Ishikawa (cell line): ENCODE measurements around the gene GNRH2.

Experiments
- CEBPB ChIP-seq: IDR thresholded peaks from 2 replicates; pipeline ENCODE4 v1.6.1; 2012
- RAD21 ChIP-seq: IDR thresholded peaks from 2 replicates; pipeline ENCODE4 v1.6.1; 2012; ENCODE audit warnings: low read depth
- TAF1 ChIP-seq: IDR thresholded peaks from 2 replicates; pipeline ENCODE4 v1.6.1; 2012; ENCODE audit warnings: low read depth, mild to moderate bottlenecking
- TEAD4 ChIP-seq: IDR thresholded peaks from 2 replicates; pipeline ENCODE4 v1.6.1; 2012
- YY1 ChIP-seq: IDR thresholded peaks from 2 replicates; pipeline ENCODE4 v1.6.1; 2012; ENCODE audit warnings: low read depth
- TF ChIP-seq, protein P1 (sequence below): IDR thresholded peaks from 2 replicates; pipeline ENCODE4 v1.6.1; 2012
- TF ChIP-seq, protein P2 (sequence below): IDR thresholded peaks from 2 replicates; pipeline ENCODE4 v1.6.1; 2012; ENCODE audit warnings: low read depth, mild to moderate bottlenecking

- TF ChIP-seq YY1 (no peak), TEAD4 (no peak), TAF1 (no peak), RAD21 (no peak), CEBPB (no peak)
- TF ChIP-seq, protein P1, sequence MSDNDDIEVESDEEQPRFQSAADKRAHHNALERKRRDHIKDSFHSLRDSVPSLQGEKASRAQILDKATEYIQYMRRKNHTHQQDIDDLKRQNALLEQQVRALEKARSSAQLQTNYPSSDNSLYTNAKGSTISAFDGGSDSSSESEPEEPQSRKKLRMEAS, result no peak
- TF ChIP-seq, protein P2, sequence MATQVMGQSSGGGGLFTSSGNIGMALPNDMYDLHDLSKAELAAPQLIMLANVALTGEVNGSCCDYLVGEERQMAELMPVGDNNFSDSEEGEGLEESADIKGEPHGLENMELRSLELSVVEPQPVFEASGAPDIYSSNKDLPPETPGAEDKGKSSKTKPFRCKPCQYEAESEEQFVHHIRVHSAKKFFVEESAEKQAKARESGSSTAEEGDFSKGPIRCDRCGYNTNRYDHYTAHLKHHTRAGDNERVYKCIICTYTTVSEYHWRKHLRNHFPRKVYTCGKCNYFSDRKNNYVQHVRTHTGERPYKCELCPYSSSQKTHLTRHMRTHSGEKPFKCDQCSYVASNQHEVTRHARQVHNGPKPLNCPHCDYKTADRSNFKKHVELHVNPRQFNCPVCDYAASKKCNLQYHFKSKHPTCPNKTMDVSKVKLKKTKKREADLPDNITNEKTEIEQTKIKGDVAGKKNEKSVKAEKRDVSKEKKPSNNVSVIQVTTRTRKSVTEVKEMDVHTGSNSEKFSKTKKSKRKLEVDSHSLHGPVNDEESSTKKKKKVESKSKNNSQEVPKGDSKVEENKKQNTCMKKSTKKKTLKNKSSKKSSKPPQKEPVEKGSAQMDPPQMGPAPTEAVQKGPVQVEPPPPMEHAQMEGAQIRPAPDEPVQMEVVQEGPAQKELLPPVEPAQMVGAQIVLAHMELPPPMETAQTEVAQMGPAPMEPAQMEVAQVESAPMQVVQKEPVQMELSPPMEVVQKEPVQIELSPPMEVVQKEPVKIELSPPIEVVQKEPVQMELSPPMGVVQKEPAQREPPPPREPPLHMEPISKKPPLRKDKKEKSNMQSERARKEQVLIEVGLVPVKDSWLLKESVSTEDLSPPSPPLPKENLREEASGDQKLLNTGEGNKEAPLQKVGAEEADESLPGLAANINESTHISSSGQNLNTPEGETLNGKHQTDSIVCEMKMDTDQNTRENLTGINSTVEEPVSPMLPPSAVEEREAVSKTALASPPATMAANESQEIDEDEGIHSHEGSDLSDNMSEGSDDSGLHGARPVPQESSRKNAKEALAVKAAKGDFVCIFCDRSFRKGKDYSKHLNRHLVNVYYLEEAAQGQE, result no peak
These were observed 29.3 kb downstream of the GNRH2 start for GRCh38 chr20:3072530-3073250.
